NOMO-1 (cell line): ENCODE results near the gene TMEM150B.
A peak's percentile ranks its signal among the peaks of the same experiment; 100 is the strongest.
"Not testable (repeated sequence)": the region's sequence is repeated elsewhere in the genome, so short reads cannot be mapped to it uniquely, and the experiment has no call there.

Source experiments
- DNase-seq, 2 experiments: peaks; one replicate each; lab custom pipeline; 2025; ENCODE audit not compliant: unreplicated experiment in 2 of 2; lab: John Stamatoyannopoulos, UW

The TMEM150B gene

GRCh38 chr19:55339889-55340783 lies 15.0 kb upstream of the TMEM150B start:
- DNase-seq: no peak

- peak; percentile 100 for DNase-seq
Observed at GRCh38 chr19:55339105-55339888, 14.2 kb upstream of the TMEM150B start, which contains the start of gene KMT5C. KMT5C (plus strand) TSS chr19:55339876; CDS start chr19:55341937, 2,061 bp downstream.

- DNase-seq: no peak
Observed at GRCh38 chr19:55336101-55336500, 11.0 kb upstream of the TMEM150B start.

GRCh38 chr19:55333870-55334269 lies 8.7 kb upstream of the TMEM150B start:
- no peak for DNase-seq

- DNase-seq: not testable (repeated sequence)
Observed at GRCh38 chr19:55329791-55330190, 4.7 kb upstream of the TMEM150B start.

GRCh38 chr19:55328774-55329318 lies 3.7 kb upstream of the TMEM150B start:
- not testable (repeated sequence) for DNase-seq

GRCh38 chr19:55324662-55325061 lies 479 bp downstream of the TMEM150B start:
- DNase-seq: no peak

GRCh38 chr19:55322204-55322885 lies 2.8 kb downstream of the TMEM150B start:
- no peak for DNase-seq

- no peak for DNase-seq
Observed at GRCh38 chr19:55321466-55322137, 3.5 kb downstream of the TMEM150B start.

GRCh38 chr19:55320844-55321419 lies 4.2 kb downstream of the TMEM150B start:
- DNase-seq: no peak

- no peak for DNase-seq
Observed at GRCh38 chr19:55319785-55320184, 5.4 kb downstream of the TMEM150B start.

GRCh38 chr19:55316646-55317045 lies 8.5 kb downstream of the TMEM150B start:
- DNase-seq: no peak

GRCh38 chr19:55315956-55316525 lies 9.1 kb downstream of the TMEM150B start:
- DNase-seq: no peak

- DNase-seq: no peak
Observed at GRCh38 chr19:55314396-55314795, 10.7 kb downstream of the TMEM150B start.

- no peak for DNase-seq
Observed at GRCh38 chr19:55312621-55313512, 12.3 kb downstream of the TMEM150B start.

GRCh38 chr19:55311797-55312196 lies 13.3 kb downstream of the TMEM150B start:
- no peak for DNase-seq

GRCh38 chr19:55311397-55311796 lies 13.7 kb downstream of the TMEM150B start:
- DNase-seq: no peak

GRCh38 chr19:55310498-55310897 lies 14.6 kb downstream of the TMEM150B start:
- no peak for DNase-seq

GRCh38 chr19:55309448-55309847 lies 15.7 kb downstream of the TMEM150B start:
- DNase-seq: no peak
